Endothelial cell of umbilical vein (primary cell): Measurements from ENCODE around the gene TLR6. TPM values are rescaled to one million over a fixed set of nuclear protein-coding genes. Genes with fewer than 3 reads are reported as not detected.

Experiments
- BruUV-seq: library from RNA; stranded (reverse); fragments of 400-500 nt; replicated peaks from 2 replicates; lab custom pipeline; 2021; lab: Mats Ljungman, UMichigan
- CTCF ChIA-PET: fragments of 300-600, 350-600 bp; sonication (Branson Sonifier 250); formaldehyde crosslinking; loops from one replicate; lab custom pipeline; 2021; ENCODE audit warnings: antibody characterized with exemption, inconsistent platforms; lab: Charles Lee
- POLR2A ChIA-PET: fragments of 300-600, 350-600 bp; sonication (Branson Sonifier 250); formaldehyde crosslinking; loops from one replicate; lab custom pipeline; 2021; ENCODE audit warnings: antibody characterized with exemption, inconsistent platforms; lab: Charles Lee
- DNase-seq: peaks from one replicate; pipeline ENCODE4 v3.0.0-alpha.2; 2011; ENCODE audit warnings: low read depth, low spot score
- FAIRE-seq: peaks from 2 replicates; lab custom pipeline; 2011; peaks lifted over from hg19 to GRCh38; lab: Jason Lieb, UNC
- H2AFZ ChIP-seq: 2 replicates; pipeline ENCODE4 v1.6.0; 2012; ENCODE audit warnings: low read depth, low read length, control low read depth, inconsistent platforms
- H3K27ac ChIP-seq: 2 replicates; pipeline ENCODE4 v1.5.1; 2011; ENCODE audit warnings: low read depth, mild to moderate bottlenecking, control low read depth, low read length, moderate library complexity; ENCODE audit not compliant: insufficient read depth
- H3K27me3 ChIP-seq, 2 experiments: 2 replicates each; pipeline versions ENCODE4 v1.6.0 to v1.6.1; 2011; ENCODE audit warnings: low read length in 2 of 2, mixed read lengths in 1 of 2; ENCODE audit not compliant: control insufficient read depth in 2 of 2, insufficient read depth in 2 of 2
- H3K36me3 ChIP-seq, 2 experiments: 2 replicates in 1 of 2; 3 replicates in 1 of 2; pipeline ENCODE4 v1.5.1; 2011; ENCODE audit warnings: low read length in 2 of 2, mild to moderate bottlenecking in 1 of 2, moderate library complexity in 1 of 2; ENCODE audit not compliant: control insufficient read depth in 2 of 2, insufficient read depth in 2 of 2; ENCODE audit errors: extremely low read depth in 1 of 2
- H3K4me1 ChIP-seq: 3 replicates; pipeline ENCODE4 v1.5.1; 2011; ENCODE audit warnings: mild to moderate bottlenecking, low read length; ENCODE audit not compliant: control insufficient read depth, insufficient read depth; ENCODE audit errors: extremely low read depth
- H3K4me2 ChIP-seq: 2 replicates; pipeline ENCODE4 v1.6.1; 2011; ENCODE audit warnings: low read length, control low read depth, mixed read lengths; ENCODE audit not compliant: insufficient read depth
- H3K4me3 ChIP-seq, 3 experiments: fragments of 200-600 bp in 1 of 3; sonication (generic), shearing (Covaris generic) in 1 of 3; replicated peaks in 1 of 3; 2 replicates each; pipeline ENCODE4 v1.5.1; 2011 to 2016; ENCODE audit warnings: control low read depth in 3 of 3, low read length in 3 of 3, mild to moderate bottlenecking in 2 of 3, inconsistent platforms in 1 of 3, low read depth in 1 of 3, moderate library complexity in 1 of 3; ENCODE audit not compliant: insufficient read depth in 1 of 3
- H3K79me2 ChIP-seq: 2 replicates; pipeline ENCODE4 v1.6.0; 2012; ENCODE audit warnings: low read length, inconsistent platforms; ENCODE audit not compliant: control insufficient read depth, insufficient read depth
- H3K9ac ChIP-seq: replicated peaks from 2 replicates; pipeline ENCODE3; 2011; ENCODE audit warnings: low read length, control low read depth; ENCODE audit not compliant: insufficient read depth; ENCODE audit errors: extremely low read depth
- H3K9me1 ChIP-seq: replicated peaks from 3 replicates; pipeline ENCODE4 v1.6.0; 2011; ENCODE audit warnings: mild to moderate bottlenecking, low read length; ENCODE audit not compliant: control insufficient read depth, insufficient read depth; ENCODE audit errors: extremely low read depth
- H3K9me3 ChIP-seq: replicated peaks from 2 replicates; pipeline ENCODE4 v1.5.1; 2012; ENCODE audit warnings: low read length, inconsistent platforms; ENCODE audit not compliant: control insufficient read depth, insufficient read depth
- H4K20me1 ChIP-seq: replicated peaks from 2 replicates; pipeline ENCODE3; 2011; ENCODE audit warnings: mild to moderate bottlenecking, low read length; ENCODE audit not compliant: control insufficient read depth, insufficient read depth; ENCODE audit errors: extremely low read depth
- CTCF ChIP-seq, 2 donors: IDR thresholded peaks; 1 replicate in 1 of 2; 2 replicates in 1 of 2; pipeline ENCODE4 v1.5.1; 2011; ENCODE audit warnings: low read length in 2 of 2, mild to moderate bottlenecking in 2 of 2, moderate library complexity in 2 of 2, control low read depth in 1 of 2, inconsistent platforms in 1 of 2, low read depth in 1 of 2; ENCODE audit not compliant: insufficient read depth in 1 of 2; ENCODE audit errors: extremely low read depth in 1 of 2
- EZH2 ChIP-seq: IDR thresholded peaks from 2 replicates; pipeline ENCODE4 v1.6.1; 2012; ENCODE audit warnings: borderline replicate concordance, low read depth, mild to moderate bottlenecking, moderate library complexity, low read length, inconsistent platforms; ENCODE audit not compliant: severe bottlenecking
- FOS ChIP-seq: IDR thresholded peaks from 2 replicates; pipeline ENCODE4 v1.6.1; 2011; ENCODE audit warnings: mild to moderate bottlenecking, low read length, moderate library complexity, borderline replicate concordance; ENCODE audit not compliant: insufficient read depth
- GATA2 ChIP-seq: IDR thresholded peaks from 2 replicates; pipeline ENCODE4 v1.7.0; 2011; ENCODE audit warnings: low read depth, mild to moderate bottlenecking, moderate library complexity, mixed read lengths, low read length; ENCODE audit not compliant: insufficient read length, insufficient read depth
- JUN ChIP-seq: IDR thresholded peaks from 2 replicates; pipeline ENCODE4 v1.6.1; 2011; ENCODE audit warnings: borderline replicate concordance, low read depth; ENCODE audit not compliant: insufficient read length, insufficient read depth
- MAX ChIP-seq: IDR thresholded peaks from 2 replicates; pipeline ENCODE4 v1.6.1; 2011; ENCODE audit not compliant: insufficient read depth, insufficient read length
- MYC ChIP-seq: IDR thresholded peaks from one replicate; pipeline ENCODE4 v1.6.1; 2011; ENCODE audit warnings: mild to moderate bottlenecking, low read depth, low read length
- POLR2A ChIP-seq: IDR thresholded peaks from 2 replicates; pipeline ENCODE4 v1.6.1; 2012; ENCODE audit warnings: low read depth, mild to moderate bottlenecking, control low read depth, low read length
- POLR2AphosphoS5 ChIP-seq: IDR thresholded peaks from 2 replicates; pipeline ENCODE4 v1.6.1; 2012; ENCODE audit warnings: low read depth, mild to moderate bottlenecking, control low read depth, low read length, moderate library complexity; ENCODE audit not compliant: insufficient read depth
- dilution Hi-C: fragments of 300-500 bp; cut with MboI; formaldehyde crosslinking; loops from one replicate; pipeline ENCODE4 v1.15.0; 2019; ENCODE audit warnings: low sequenced_read_pairs; ENCODE audit not compliant: extremely low pct_ligation_motif_present
- intact Hi-C: fragments of 100-400 bp; cut with micrococcal nuclease; formaldehyde crosslinking; loops from one replicate; pipeline ENCODE4 v1.10.0; 2022
- polyA plus RNA-seq, 4 experiments: library from polyadenylated mRNA; depleted of rRNA in 3 of 4; stranded (reverse) in 3 of 4; unstranded in 1 of 4; fragments of >200 nt; gene quantifications; 2 replicates each; pipeline versions ENCODE4 v1.2.1 to v1.2.3, GENCODE V29; 2011 to 2012; ENCODE audit warnings: missing spikeins in 1 of 4
- total RNA-seq: library from RNA; stranded (reverse); gene quantifications from 2 replicates; pipeline ENCODE4 v1.2.3, GENCODE V29; 2021

The TLR6 gene
- total and polyA plus RNA-seq, 2 donors (not counting 3 experiments of a cell fraction or from before 2014, with no cell fraction given) = 0.19 to 1.7 TPM

- Histone ChIP-seq H3K9me1 (no peaks in the 10 kb centered on the region), H3K27ac (no peak overlapping the region), H3K4me3 (no peak overlapping the region), H3K27me3 (no peaks in the 10 kb centered on the region), H3K9me3 (no peaks in the 10 kb centered on the region), H3K4me2 (no peak overlapping the region), H3K9ac (no peak overlapping the region), H2AFZ (no peak overlapping the region), H3K4me1 (peaks cover 24% of the 10 kb centered on the region), H3K36me3 (no peaks in the 10 kb centered on the region), H4K20me1 (no peaks in the 10 kb centered on the region), H3K79me2 (no peaks in the 10 kb centered on the region)
- dilution Hi-C loops = no loop called here
- BruUV-seq = no TSS peak
- ChIA-PET POLR2A (interaction anchor here (0.6 kb wide), 1 partner anchor 865 kb away, joined by 7 read pairs; no protein-coding TSS in a partner anchor), CTCF (interaction anchor here (0.6 to 2.9 kb wide), 17 partner anchors 12 to 786 kb away, joined by 3 to 71 read pairs (median 4); partner anchors contain the start of genes FAM114A1 and TLR10)
- intact Hi-C loops = loop anchor here (5.0 kb wide), 2 partner anchors 678 to 793 kb away; no protein-coding TSS in a partner anchor
- DNase-seq (no peak), FAIRE-seq (no peak)
- no peak for TF ChIP-seq POLR2AphosphoS5
- no peak for TF ChIP-seq JUN
- TF ChIP-seq FOS = no peak
- no peak for TF ChIP-seq GATA2
- no peak for TF ChIP-seq EZH2
- TF ChIP-seq MAX = no peak
- TF ChIP-seq MYC = no peak
- no peak for TF ChIP-seq POLR2A
- TF ChIP-seq CTCF (IDR thresholded peaks at IDR 0.05; ENCODE audit: extremely low read depth in 1 of 2, insufficient read depth in 1 of 2, low read depth in 1 of 2, low read length in 2 of 2) = no peak
Measured at GRCh38 chr4:38855466-38855865, 1.2 kb downstream of the TLR6 start.
